Neuron (in vitro differentiated cells): ENCODE results near the gene INHA.

Source experiments
- H2AFZ ChIP-seq: one replicate; pipeline ENCODE4 v1.6.1; 2013; ENCODE audit warnings: low read depth, mild to moderate bottlenecking, inconsistent platforms, low read length, moderate library complexity
- H3K27me3 ChIP-seq: one replicate; pipeline ENCODE4 v1.6.1; 2013; ENCODE audit warnings: low read length; ENCODE audit not compliant: insufficient read depth
- H3K36me3 ChIP-seq: one replicate; pipeline ENCODE4 v1.6.1; 2013; ENCODE audit warnings: low read length; ENCODE audit not compliant: insufficient read depth
- H3K4me1 ChIP-seq: one replicate; pipeline ENCODE4 v1.6.1; 2013; ENCODE audit warnings: low read length; ENCODE audit not compliant: insufficient read depth
- H3K4me3 ChIP-seq: 2 replicates; pipeline ENCODE4 v1.5.1; 2013; ENCODE audit warnings: mild to moderate bottlenecking, low read length, moderate library complexity
- H3K9me3 ChIP-seq: one replicate; pipeline ENCODE4 v1.6.1; 2013; ENCODE audit warnings: low read length

Gene INHA

DNA sequence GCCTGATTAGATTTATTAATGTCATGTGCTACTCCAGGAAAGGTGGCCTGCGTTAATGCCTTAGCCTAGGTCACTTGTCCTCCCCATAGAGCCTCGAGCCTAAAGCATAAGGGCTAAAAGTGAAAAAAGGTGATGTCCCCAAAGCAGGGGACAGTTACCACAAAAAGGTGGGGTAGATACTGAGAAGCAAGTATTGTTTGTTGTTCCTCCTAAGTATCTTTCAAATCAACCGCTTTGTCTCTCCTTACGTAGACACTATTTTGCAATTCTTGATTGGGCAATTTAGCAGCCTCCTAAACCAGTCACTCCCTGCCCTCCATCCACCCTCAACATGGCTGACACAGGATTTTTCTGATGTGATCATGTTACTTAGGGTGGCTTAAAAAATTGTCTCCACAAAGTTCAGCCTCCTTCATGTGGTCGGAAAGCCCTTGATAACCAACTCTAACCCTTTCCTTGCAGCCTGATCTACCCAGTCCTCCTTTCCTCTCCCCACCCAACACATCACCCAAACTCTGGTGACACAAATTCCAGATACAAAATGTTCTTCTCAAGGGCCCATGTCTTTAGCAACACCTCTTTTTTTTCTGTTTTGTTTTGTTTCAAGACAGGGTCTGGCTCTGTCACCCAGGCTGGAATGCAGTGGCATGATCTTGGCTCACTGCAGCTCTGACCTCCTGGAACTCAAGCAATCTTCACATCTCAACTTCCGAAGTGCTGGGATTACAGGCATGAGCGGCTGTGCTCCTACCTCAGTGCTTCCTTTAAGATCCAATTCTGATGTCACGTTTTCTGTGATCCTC is 6.9 kb downstream of the INHA start:
- Histone ChIP-seq H2AFZ (no peak overlapping the region), H3K4me3 (no peak overlapping the region)

DNA sequence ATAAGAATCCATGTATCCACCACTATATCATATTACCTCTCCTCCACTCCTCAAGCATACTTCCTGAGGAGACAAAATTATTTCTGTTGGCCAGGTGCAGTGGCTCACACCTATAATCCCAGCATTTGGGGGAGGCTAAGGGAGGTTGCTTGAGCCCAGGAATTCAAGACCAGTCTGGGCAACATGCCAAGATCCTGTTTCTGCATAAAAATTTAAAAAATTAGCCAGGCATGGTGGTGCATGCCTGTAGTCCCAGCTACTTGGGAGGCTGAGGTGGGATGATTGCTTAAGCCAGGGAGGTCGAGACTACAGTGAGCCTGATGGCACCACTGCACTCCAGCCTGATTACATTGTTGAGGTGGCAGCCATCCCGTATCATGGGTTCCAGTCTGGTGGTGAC is 9.2 kb downstream of the INHA start:
- Histone ChIP-seq H3K9me3 (no peaks in the 10 kb centered on the region), H3K4me3 (no peak overlapping the region), H2AFZ (no peak overlapping the region), H3K36me3 (no peaks in the 10 kb centered on the region), H3K27me3 (peaks cover 16% of the 10 kb centered on the region), H3K4me1 (peaks cover 21% of the 10 kb centered on the region)

More for the DNA sequence above, 6.9 kb downstream of the INHA start:
- no peaks in the 10 kb centered on the region for H3K9me3 ChIP-seq
- H3K36me3 ChIP-seq: no peaks in the 10 kb centered on the region
- peaks cover 4% of the 10 kb centered on the region for H3K27me3 ChIP-seq
- peaks cover 24% of the 10 kb centered on the region for H3K4me1 ChIP-seq

GRCh38 chr2:219591091-219591490 is 19.0 kb downstream of the INHA start:
- Histone ChIP-seq H3K27me3 (peaks cover 6% of the 10 kb centered on the region), H3K4me3 (no peak overlapping the region), H2AFZ (no peak overlapping the region), H3K9me3 (no peaks in the 10 kb centered on the region), H3K36me3 (no peaks in the 10 kb centered on the region), H3K4me1 (peaks cover 6% of the 10 kb centered on the region)

DNA sequence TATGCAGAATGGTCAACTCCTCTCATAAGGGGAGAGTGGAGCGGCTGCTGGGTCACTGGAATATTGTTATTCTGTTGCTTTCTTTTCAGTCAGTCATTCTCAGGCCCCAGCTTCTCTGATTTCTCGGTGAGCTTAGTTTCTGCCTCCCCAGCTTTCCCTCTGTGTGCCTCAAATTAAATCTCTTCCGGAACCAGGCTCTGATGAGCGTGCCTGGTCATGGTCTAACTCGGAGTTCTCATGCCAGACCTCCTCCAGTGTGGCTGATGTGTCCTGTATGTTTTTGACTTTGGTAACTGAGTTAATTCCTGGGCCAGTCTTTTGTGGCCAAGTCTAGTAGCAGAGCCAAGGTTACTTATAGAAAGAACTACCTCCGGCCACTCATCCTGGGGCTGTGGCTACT is 20.6 kb downstream of the INHA start:
- H3K36me3 ChIP-seq: no peaks in the 10 kb centered on the region
- H3K4me1 ChIP-seq: peaks cover 14% of the 10 kb centered on the region
- H3K9me3 ChIP-seq: no peaks in the 10 kb centered on the region
- no peaks in the 10 kb centered on the region for H3K27me3 ChIP-seq
- no peak overlapping the region for H3K4me3 ChIP-seq
- H2AFZ ChIP-seq: no peak overlapping the region

- Histone ChIP-seq H3K9me3 (no peaks in the 10 kb centered on the region), H3K4me1 (peaks cover 14% of the 10 kb centered on the region), H3K36me3 (no peaks in the 10 kb centered on the region), H3K27me3 (no peaks in the 10 kb centered on the region), H2AFZ (no peak overlapping the region), H3K4me3 (no peak overlapping the region)
Measured at GRCh38 chr2:219593154-219593553, 21.0 kb downstream of the INHA start.

- no peak overlapping the region for H3K4me3 ChIP-seq
- no peaks in the 10 kb centered on the region for H3K36me3 ChIP-seq
- H3K27me3 ChIP-seq: no peaks in the 10 kb centered on the region
- H3K9me3 ChIP-seq: no peaks in the 10 kb centered on the region
- peaks cover 17% of the 10 kb centered on the region for H3K4me1 ChIP-seq
- H2AFZ ChIP-seq: no peak overlapping the region
Measured at GRCh38 chr2:219595256-219595655, 23.1 kb downstream of the INHA start.

DNA sequence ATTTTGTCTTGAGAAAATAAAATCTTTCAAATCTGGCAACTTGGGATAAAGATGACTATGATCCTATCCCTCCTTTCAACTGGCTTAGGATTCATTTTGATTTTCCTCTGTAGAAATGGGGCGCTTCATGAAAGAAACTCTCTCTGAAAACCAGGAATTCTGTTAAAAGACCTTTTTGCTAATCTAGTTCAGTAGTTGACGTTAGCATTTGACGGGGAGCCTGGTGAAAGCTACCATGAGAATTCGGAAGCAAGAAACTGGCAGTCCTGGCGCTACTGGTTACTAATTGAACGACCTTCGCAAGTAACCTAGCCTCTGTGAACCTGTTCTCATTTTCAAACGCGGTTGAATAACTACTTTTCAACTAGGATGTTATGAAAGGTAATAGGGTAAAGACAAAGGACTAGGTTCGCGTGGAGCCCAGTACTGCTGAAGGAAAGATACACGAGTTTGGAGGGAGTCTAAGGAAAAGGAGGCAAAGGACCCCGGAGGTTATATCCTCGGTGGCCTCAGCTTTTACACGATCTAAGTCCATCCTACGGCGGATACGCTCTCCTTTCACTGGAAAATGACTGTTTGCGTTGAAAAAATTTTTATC is 24.9 kb downstream of the INHA start:
- Histone ChIP-seq H3K4me3 (peak overlapping the region; percentile 81), H2AFZ (peak overlapping the region; percentile 86), H3K27me3 (no peaks in the 10 kb centered on the region)

GRCh38 chr2:219597552-219598307 is 25.6 kb downstream of the INHA start, which contains the start of gene STK11IP:
TSS of gene STK11IP (plus strand) at chr2:219597857. CDS start at chr2:219598120, 263 bp downstream.
- peak within 1 kb of the TSS; percentile 86 for H2AFZ ChIP-seq
- no peaks in the 10 kb centered on the region for H3K9me3 ChIP-seq
- peak within 1 kb of the TSS; percentile 81 for H3K4me3 ChIP-seq
- H3K4me1 ChIP-seq: peaks cover 17% of the 10 kb centered on the region
- no peaks in the 10 kb centered on the region for H3K27me3 ChIP-seq
- peaks cover 13% of the 10 kb centered on the region for H3K36me3 ChIP-seq

More for the DNA sequence above, 24.9 kb downstream of the INHA start:
- peaks cover 6% of the 10 kb centered on the region for H3K36me3 ChIP-seq
- peaks cover 17% of the 10 kb centered on the region for H3K4me1 ChIP-seq
- H3K9me3 ChIP-seq: no peaks in the 10 kb centered on the region

GRCh38 chr2:219598308-219599078 is 26.4 kb downstream of the INHA start:
- H3K4me3 ChIP-seq: peak overlapping the region; percentile 81
- peaks cover 14% of the 10 kb centered on the region for H3K36me3 ChIP-seq
- peak overlapping the region; percentile 86 for H2AFZ ChIP-seq
- H3K4me1 ChIP-seq: peaks cover 17% of the 10 kb centered on the region
- H3K9me3 ChIP-seq: no peaks in the 10 kb centered on the region
- no peaks in the 10 kb centered on the region for H3K27me3 ChIP-seq

DNA sequence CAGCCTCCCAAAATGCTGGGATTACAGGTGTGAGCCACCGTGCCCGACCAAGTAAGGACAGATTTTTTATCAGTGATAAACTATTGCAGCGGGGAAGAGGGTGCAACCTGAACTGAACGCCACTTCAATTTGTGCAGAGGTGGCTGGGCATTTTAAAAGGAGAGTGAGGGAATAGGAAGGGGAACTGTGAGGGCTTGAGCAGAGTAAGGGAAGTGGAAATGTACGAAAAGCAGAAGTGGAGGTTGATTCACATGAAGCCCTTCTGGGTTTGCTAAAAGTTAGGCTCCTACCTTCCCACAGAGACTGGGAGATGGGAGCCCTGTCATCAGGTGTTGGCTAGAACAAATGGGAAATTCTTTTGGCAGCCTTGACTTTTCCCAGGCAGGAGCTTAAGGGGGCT is 31.7 kb downstream of the INHA start:
- Histone ChIP-seq H3K27me3 (no peaks in the 10 kb centered on the region), H3K4me1 (no peaks in the 10 kb centered on the region), H3K36me3 (peaks cover 49% of the 10 kb centered on the region), H3K4me3 (no peak overlapping the region), H3K9me3 (no peaks in the 10 kb centered on the region), H2AFZ (no peak overlapping the region)

DNA sequence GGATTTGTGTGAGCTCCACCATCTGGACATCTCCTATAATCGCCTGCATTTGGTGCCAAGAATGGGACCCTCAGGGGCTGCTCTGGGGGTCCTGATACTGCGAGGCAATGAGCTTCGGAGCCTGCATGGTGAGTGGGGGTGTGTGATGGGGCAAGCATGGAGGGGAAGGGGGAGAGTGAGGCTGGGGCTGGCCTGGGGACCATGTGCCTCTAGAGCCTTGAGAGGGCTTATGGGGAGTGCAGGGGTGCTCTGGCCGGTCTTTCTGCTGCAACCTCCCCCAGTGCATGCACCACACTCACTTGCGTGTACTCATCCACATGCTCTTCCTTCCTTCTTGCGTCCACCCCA is 33.5 kb downstream of the INHA start:
- H3K4me3 ChIP-seq: no peak overlapping the region

DNA sequence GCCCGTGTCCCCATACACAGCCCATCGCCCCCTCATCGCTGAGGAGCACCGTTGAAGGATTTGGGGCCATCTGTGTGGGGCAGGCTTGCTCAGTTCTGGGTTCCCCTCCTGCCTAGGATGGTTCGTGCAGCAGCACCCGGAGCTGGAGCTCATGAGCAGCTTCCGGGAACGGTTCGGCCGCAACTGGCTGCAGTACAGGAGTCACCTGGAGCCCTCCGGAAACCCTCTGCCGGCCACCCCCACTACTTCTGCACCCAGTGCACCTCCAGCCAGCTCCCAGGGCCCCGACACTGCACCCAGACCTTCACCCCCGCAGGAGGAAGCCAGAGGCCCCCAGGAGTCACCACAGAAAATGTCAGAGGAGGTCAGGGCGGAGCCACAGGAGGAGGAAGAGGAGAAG is 35.8 kb downstream of the INHA start:
- peaks cover 45% of the 10 kb centered on the region for H3K36me3 ChIP-seq
- H2AFZ ChIP-seq: no peak overlapping the region
- H3K27me3 ChIP-seq: no peaks in the 10 kb centered on the region
- H3K4me3 ChIP-seq: no peak overlapping the region
- H3K4me1 ChIP-seq: no peaks in the 10 kb centered on the region
- H3K9me3 ChIP-seq: no peaks in the 10 kb centered on the region

More for the DNA sequence above, 33.5 kb downstream of the INHA start:
- Histone ChIP-seq H3K27me3 (no peaks in the 10 kb centered on the region), H3K9me3 (no peaks in the 10 kb centered on the region), H3K4me1 (no peaks in the 10 kb centered on the region), H3K36me3 (peaks cover 56% of the 10 kb centered on the region), H2AFZ (no peak overlapping the region)
